CD14-positive monocyte (primary cell): ENCODE results near the gene EIF4B. TPM values are rescaled to one million over a fixed set of nuclear protein-coding genes. Genes with fewer than 3 reads are reported as not detected.

Source experiments
- DNase-seq, 3 donors: peaks; one replicate each; pipeline ENCODE4 v3.0.0-alpha.2; 2011 to 2022
- H2AFZ ChIP-seq: 2 replicates; pipeline ENCODE4 v1.6.0; 2012; ENCODE audit warnings: mild to moderate bottlenecking, low read depth, low read length, inconsistent platforms; ENCODE audit not compliant: insufficient read depth, poor library complexity, severe bottlenecking
- H3K27ac ChIP-seq, 2 donors: 1 replicate in 1 of 2; 2 replicates in 1 of 2; pipeline ENCODE4 v1.5.1; 2012 to 2013; ENCODE audit warnings: low read length in 2 of 2, control low read depth in 1 of 2, inconsistent platforms in 1 of 2, low read depth in 1 of 2, mild to moderate bottlenecking in 1 of 2
- H3K27me3 ChIP-seq, 2 donors: one replicate each; pipeline versions ENCODE4 v1.6.0 to v1.6.1; 2011 to 2013; ENCODE audit warnings: low read length in 2 of 2; ENCODE audit not compliant: control insufficient read depth in 2 of 2, insufficient read depth in 2 of 2
- H3K36me3 ChIP-seq, 2 donors: replicated peaks in 1 of 2; 1 replicate in 1 of 2; 2 replicates in 1 of 2; pipeline versions ENCODE4 v1.5.1 to v1.6.1; 2012 to 2013; ENCODE audit warnings: low read length in 2 of 2, control low read depth in 1 of 2, inconsistent platforms in 1 of 2, mild to moderate bottlenecking in 1 of 2; ENCODE audit not compliant: insufficient read depth in 2 of 2, control insufficient read depth in 1 of 2
- H3K4me1 ChIP-seq, 2 donors: 1 replicate in 1 of 2; 2 replicates in 1 of 2; pipeline versions ENCODE4 v1.5.1 to v1.6.1; 2012 to 2013; ENCODE audit warnings: low read length in 2 of 2, control low read depth in 1 of 2, inconsistent platforms in 1 of 2, mild to moderate bottlenecking in 1 of 2, moderate library complexity in 1 of 2; ENCODE audit not compliant: insufficient read depth in 2 of 2, control insufficient read depth in 1 of 2
- H3K4me2 ChIP-seq: replicated peaks from 2 replicates; pipeline ENCODE3; 2012; ENCODE audit warnings: low read length, moderate library complexity, mild to moderate bottlenecking; ENCODE audit not compliant: poor library complexity, severe bottlenecking; ENCODE audit errors: extremely low read depth
- H3K4me3 ChIP-seq, 3 experiments: fragments of 200-600 bp in 1 of 3; sonication (generic) in 1 of 3; replicated peaks in 1 of 3; 1 replicate in 2 of 3; 2 replicates in 1 of 3; pipeline ENCODE4 v1.5.1; 2011 to 2013; ENCODE audit warnings: low read length in 3 of 3, mild to moderate bottlenecking in 3 of 3, control low read depth in 2 of 3, low read depth in 2 of 3, inconsistent platforms in 1 of 3, moderate library complexity in 1 of 3
- H3K79me2 ChIP-seq: 2 replicates; pipeline ENCODE4 v1.6.0; 2012; ENCODE audit warnings: mild to moderate bottlenecking, control low read depth, inconsistent platforms, low read length, moderate library complexity; ENCODE audit not compliant: insufficient read depth
- H3K9ac ChIP-seq: 2 replicates; pipeline ENCODE4 v1.6.0; 2017; ENCODE audit warnings: low read length, mild to moderate bottlenecking; ENCODE audit not compliant: insufficient read depth, poor library complexity, severe bottlenecking
- H3K9me3 ChIP-seq, 2 donors: replicated peaks in 1 of 2; 1 replicate in 1 of 2; 2 replicates in 1 of 2; pipeline versions ENCODE4 v1.5.1 to v1.6.1; 2012 to 2013; ENCODE audit warnings: low read length in 2 of 2, control low read depth in 1 of 2; ENCODE audit not compliant: control insufficient read depth in 1 of 2, insufficient read depth in 1 of 2
- H4K20me1 ChIP-seq: 2 replicates; pipeline ENCODE4 v1.6.0; 2012; ENCODE audit warnings: mild to moderate bottlenecking, low read length, control low read depth, moderate library complexity; ENCODE audit not compliant: insufficient read depth
- H3K27ac Mint-ChIP-seq, 7 donors: one replicate each; pipeline ENCODE4 v1.8.0; 2020; ENCODE audit warnings: mild to moderate bottlenecking in 7 of 7, mixed read lengths in 7 of 7, moderate library complexity in 6 of 7, inconsistent platforms in 2 of 7
- H3K27me3 Mint-ChIP-seq, 3 donors: one replicate each; pipeline ENCODE4 v1.8.0; 2021 to 2022; ENCODE audit warnings: low read depth in 3 of 3, mild to moderate bottlenecking in 3 of 3, mixed read lengths in 3 of 3, moderate library complexity in 3 of 3, inconsistent platforms in 1 of 3
- H3K36me3 Mint-ChIP-seq, 2 donors: one replicate each; pipeline ENCODE4 v1.8.0; 2020; ENCODE audit warnings: mixed read lengths in 2 of 2, inconsistent platforms in 1 of 2, mild to moderate bottlenecking in 1 of 2
- H3K4me1 Mint-ChIP-seq: one replicate; pipeline ENCODE4 v1.8.0; 2020; ENCODE audit warnings: mild to moderate bottlenecking, mixed read lengths
- H3K4me3 Mint-ChIP-seq, 2 donors: one replicate each; pipeline ENCODE4 v1.8.0; 2020; ENCODE audit warnings: mild to moderate bottlenecking in 2 of 2, mixed read lengths in 2 of 2, moderate library complexity in 1 of 2
- H3K9me3 Mint-ChIP-seq, 7 donors: one replicate each; pipeline ENCODE4 v1.8.0; 2020 to 2022; ENCODE audit warnings: mixed read lengths in 7 of 7, mild to moderate bottlenecking in 6 of 7, moderate library complexity in 6 of 7, inconsistent platforms in 2 of 7
- WGBS: methylation state at CpG from one replicate; pipeline ENCODE4 v1.1.5; 2013; ENCODE audit warnings: missing lambda C conversion rate; ENCODE audit not compliant: insufficient coverage; 5-methylcytosine and 5-hydroxymethylcytosine counted together
- intact Hi-C, 2 donors: fragments of 100-400 bp; cut with micrococcal nuclease; formaldehyde crosslinking; loops; one replicate each; pipeline versions ENCODE4 v1.15.0 to v1.15.1; 2023
- polyA plus RNA-seq, 3 donors: library from polyadenylated mRNA; depleted of rRNA in 1 of 3; unstranded in 2 of 3; stranded (reverse) in 1 of 3; fragments of 300-500 nt in 2 of 3; fragments of >200 nt in 1 of 3; fragmentation: Illumina TruSeq in 2 of 3; gene quantifications; 1 replicate in 2 of 3; 2 replicates in 1 of 3; pipeline ENCODE4 v1.2.3, GENCODE V29; 2012 to 2021
- TF ChIP-seq, protein P1 (sequence below): fragments of 200-600 bp; IDR thresholded peaks from one replicate; pipeline ENCODE4 v1.8.0; 2022; ENCODE audit warnings: antibody characterized with exemption, mild to moderate bottlenecking

Gene EIF4B
- polyA plus RNA-seq, 3 donors = 41.2 to 185 (median 58.6) TPM

DNA sequence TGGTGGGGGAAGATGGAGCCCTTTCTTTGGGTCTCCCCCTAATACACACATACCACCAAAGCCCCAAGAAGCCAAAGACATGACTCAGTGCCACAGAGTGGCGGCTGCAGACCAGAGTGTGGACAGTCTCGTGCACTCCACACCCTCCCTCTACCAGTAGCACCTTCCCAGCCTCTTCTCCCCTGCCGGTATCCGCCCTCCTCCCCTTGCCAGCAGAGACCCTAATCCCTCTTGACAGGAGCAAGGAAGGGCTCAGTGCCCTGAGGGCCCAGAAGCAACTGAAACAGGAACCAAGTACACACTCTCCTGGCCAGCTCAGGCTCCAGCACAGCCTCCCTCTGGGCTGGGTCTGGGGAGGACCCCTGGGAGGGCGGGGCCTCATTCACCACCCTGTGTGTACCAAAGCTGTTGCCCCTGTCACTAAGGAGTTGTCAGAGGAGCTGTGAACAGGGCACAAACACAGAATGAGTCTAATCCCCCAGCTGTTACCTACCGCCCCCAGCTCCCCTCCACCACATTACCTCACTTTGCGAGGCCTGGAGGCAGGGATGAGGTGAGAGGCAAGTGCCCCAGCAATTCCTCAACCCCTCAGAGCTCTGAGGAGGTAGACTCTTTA is 64.7 kb downstream of the EIF4B start:
- Mint-ChIP-seq H3K4me1 (peaks cover 48% of the 10 kb centered on the region), H3K27ac (peak overlapping the region in 2 of 7 donors; percentile 15 to 53), H3K9me3 (no peaks in the 10 kb centered on the region), H3K4me3 (no peak overlapping the region), H3K27me3 (no peaks in the 10 kb centered on the region), H3K36me3 (peaks cover 87 to 96% of the 10 kb centered on the region in 2 donors)
- H3K27me3 ChIP-seq = no peaks in the 10 kb centered on the region
- H3K36me3 ChIP-seq = peaks cover 60 to 85% of the 10 kb centered on the region in 2 donors
- intact Hi-C loops = no loop called here
- H3K27ac ChIP-seq = no peak overlapping the region
- H3K4me3 ChIP-seq = no peak overlapping the region
- H3K9me3 ChIP-seq = no peaks in the 10 kb centered on the region
- no peak for DNase-seq
- WGBS = 95% methylated on average over 5 of the region's 7 CpGs
- no peak overlapping the region for H3K4me2 ChIP-seq
- H3K79me2 ChIP-seq = peaks cover 3% of the 10 kb centered on the region
- peaks cover 29% of the 10 kb centered on the region for H4K20me1 ChIP-seq
- TF ChIP-seq, protein P1, sequence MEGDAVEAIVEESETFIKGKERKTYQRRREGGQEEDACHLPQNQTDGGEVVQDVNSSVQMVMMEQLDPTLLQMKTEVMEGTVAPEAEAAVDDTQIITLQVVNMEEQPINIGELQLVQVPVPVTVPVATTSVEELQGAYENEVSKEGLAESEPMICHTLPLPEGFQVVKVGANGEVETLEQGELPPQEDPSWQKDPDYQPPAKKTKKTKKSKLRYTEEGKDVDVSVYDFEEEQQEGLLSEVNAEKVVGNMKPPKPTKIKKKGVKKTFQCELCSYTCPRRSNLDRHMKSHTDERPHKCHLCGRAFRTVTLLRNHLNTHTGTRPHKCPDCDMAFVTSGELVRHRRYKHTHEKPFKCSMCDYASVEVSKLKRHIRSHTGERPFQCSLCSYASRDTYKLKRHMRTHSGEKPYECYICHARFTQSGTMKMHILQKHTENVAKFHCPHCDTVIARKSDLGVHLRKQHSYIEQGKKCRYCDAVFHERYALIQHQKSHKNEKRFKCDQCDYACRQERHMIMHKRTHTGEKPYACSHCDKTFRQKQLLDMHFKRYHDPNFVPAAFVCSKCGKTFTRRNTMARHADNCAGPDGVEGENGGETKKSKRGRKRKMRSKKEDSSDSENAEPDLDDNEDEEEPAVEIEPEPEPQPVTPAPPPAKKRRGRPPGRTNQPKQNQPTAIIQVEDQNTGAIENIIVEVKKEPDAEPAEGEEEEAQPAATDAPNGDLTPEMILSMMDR = no peak
- peaks cover 28 to 45% of the 10 kb centered on the region in 2 donors for H3K4me1 ChIP-seq
- H3K9ac ChIP-seq = no peak overlapping the region
- no peak overlapping the region for H2AFZ ChIP-seq

DNA sequence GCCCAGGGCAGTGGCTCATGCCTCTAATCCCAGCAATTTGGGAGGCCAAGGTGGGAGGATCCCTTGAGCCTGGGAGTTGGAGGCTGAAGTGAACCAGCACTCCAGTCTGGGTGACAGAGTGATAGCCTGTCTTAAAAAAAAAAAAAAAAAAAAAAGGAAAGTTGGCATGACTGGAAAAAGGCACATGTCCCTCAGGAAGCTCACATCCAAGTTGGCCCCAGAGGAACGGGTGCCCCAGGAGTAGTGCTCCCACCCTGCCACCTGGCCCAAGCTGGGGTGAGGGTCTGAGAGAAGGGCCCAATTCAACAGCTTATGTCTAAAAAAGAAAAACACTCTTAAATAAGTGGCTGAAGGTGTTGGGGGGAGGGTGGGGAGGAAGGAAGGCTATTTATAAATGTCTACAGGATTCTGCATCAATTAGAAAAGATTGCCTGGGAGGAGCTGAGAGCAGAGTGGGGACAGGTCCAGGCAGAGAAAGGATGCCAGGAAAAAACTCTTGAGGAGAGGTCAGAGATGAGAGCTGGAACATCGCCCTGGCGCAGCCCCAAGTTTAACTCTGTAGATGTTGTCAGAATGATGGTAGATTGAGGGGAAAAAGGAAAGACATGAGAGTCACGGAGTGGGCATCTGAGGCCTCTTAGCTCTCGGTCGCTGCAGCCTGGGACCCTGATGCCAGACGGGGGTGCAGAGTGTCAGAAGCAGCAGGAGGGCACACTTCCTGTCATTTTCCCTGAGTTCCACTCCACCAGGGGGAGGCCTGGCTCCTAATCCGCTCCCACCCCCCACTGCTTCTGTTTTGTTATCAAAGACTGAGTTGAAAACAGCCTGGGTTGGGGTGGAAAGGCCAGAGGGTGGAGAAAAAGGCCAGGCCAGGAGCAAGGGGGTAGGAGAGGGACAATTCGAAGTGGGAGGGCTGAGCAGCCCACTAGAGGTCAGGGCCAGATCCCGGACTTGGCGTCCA is 65.6 kb downstream of the EIF4B start:
- H3K9me3 ChIP-seq = no peaks in the 10 kb centered on the region
- peaks cover 25% of the 10 kb centered on the region for H4K20me1 ChIP-seq
- 89% methylated on average over 5 of the region's 11 CpGs for WGBS
- Mint-ChIP-seq H3K4me3 (no peak overlapping the region), H3K4me1 (peaks cover 42% of the 10 kb centered on the region), H3K36me3 (peaks cover 90 to 96% of the 10 kb centered on the region in 2 donors), H3K27ac (peak overlapping the region in 5 of 7 donors; percentile 15 to 74 (median 50)), H3K27me3 (no peaks in the 10 kb centered on the region), H3K9me3 (no peaks in the 10 kb centered on the region)
- no peak overlapping the region for H3K9ac ChIP-seq
- intact Hi-C loops = no loop called here
- peaks cover 69 to 88% of the 10 kb centered on the region in 2 donors for H3K36me3 ChIP-seq
- DNase-seq = no peak
- no peak overlapping the region for H3K4me2 ChIP-seq
- no peaks in the 10 kb centered on the region for H3K27me3 ChIP-seq
- no peak overlapping the region for H2AFZ ChIP-seq
- peak overlapping the region in 1 of 2 donors; percentile 13 for H3K27ac ChIP-seq
- peaks cover 6% of the 10 kb centered on the region for H3K79me2 ChIP-seq
- TF ChIP-seq, protein P1 = no peak
- peaks cover 25 to 39% of the 10 kb centered on the region in 2 donors for H3K4me1 ChIP-seq
- H3K4me3 ChIP-seq = no peak overlapping the region
